H1 (cell line): Measurements from ENCODE around the gene CFDP1. TPM values are rescaled to one million over a fixed set of nuclear protein-coding genes. Genes with fewer than 3 reads are reported as not detected.

ENCODE experiments used
- CTCF ChIA-PET: fragments of 300-600 bp; sonication (Branson Sonifier 250); formaldehyde crosslinking; loops from one replicate; lab custom pipeline; 2021; ENCODE audit not compliant: partially characterized antibody; lab: Charles Lee
- POLR2A ChIA-PET: fragments of 300-600 bp; sonication (Branson Sonifier 250); formaldehyde crosslinking; loops from one replicate; lab custom pipeline; 2021; ENCODE audit warnings: inconsistent platforms; ENCODE audit not compliant: partially characterized antibody; lab: Charles Lee
- DNase-seq, 2 experiments: peaks; one replicate each; pipeline versions ENCODE4 v3.0.0 to v3.0.0-alpha.2; 2010 to 2022; ENCODE audit warnings: low spot score in 2 of 2, low read depth in 1 of 2, mixed read lengths in 1 of 2
- FAIRE-seq: peaks from 2 replicates; lab custom pipeline; 2011; peaks lifted over from hg19 to GRCh38; lab: Jason Lieb, UNC
- H2AFZ ChIP-seq: 2 replicates; pipeline ENCODE4 v1.8.1; 2012; ENCODE audit warnings: low read length, inconsistent platforms
- H2AK5ac ChIP-seq: 2 replicates; pipeline ENCODE4 v1.6.1; 2013; ENCODE audit warnings: low read depth, low read length
- H2BK120ac ChIP-seq: replicated peaks from 2 replicates; pipeline ENCODE3; 2013; ENCODE audit warnings: low read depth, low read length, inconsistent platforms
- H2BK12ac ChIP-seq: 2 replicates; pipeline ENCODE4 v1.6.1; 2013; ENCODE audit warnings: low read depth, low read length
- H2BK15ac ChIP-seq: 2 replicates; pipeline ENCODE4 v1.6.1; 2013; ENCODE audit warnings: low read length
- H2BK20ac ChIP-seq: 2 replicates; pipeline ENCODE4 v1.6.1; 2013; ENCODE audit warnings: low read length
- H2BK5ac ChIP-seq: 2 replicates; pipeline ENCODE4 v1.6.1; 2013; ENCODE audit warnings: low read depth, low read length
- H3K14ac ChIP-seq: 2 replicates; pipeline ENCODE4 v1.6.1; 2013; ENCODE audit warnings: inconsistent platforms; ENCODE audit not compliant: insufficient read length
- H3K18ac ChIP-seq: 2 replicates; pipeline ENCODE4 v1.6.1; 2013; ENCODE audit warnings: low read length; ENCODE audit errors: extremely low read depth
- H3K23ac ChIP-seq: 2 replicates; pipeline ENCODE4 v1.6.1; 2013; ENCODE audit warnings: inconsistent platforms; ENCODE audit not compliant: insufficient read length
- H3K23me2 ChIP-seq: 2 replicates; pipeline ENCODE4 v1.6.1; 2013; ENCODE audit warnings: low read depth, low read length
- H3K27ac ChIP-seq: 2 replicates; pipeline ENCODE4 v1.6.1; 2011; ENCODE audit warnings: low read depth, low read length, inconsistent platforms
- H3K27me3 ChIP-seq, 4 experiments: replicated peaks in 1 of 4; 1 replicate in 1 of 4; 2 replicates in 3 of 4; pipeline versions ENCODE4 v1.6.1 to v1.8.1; 2011 to 2013; ENCODE audit warnings: low read length in 3 of 4, mild to moderate bottlenecking in 3 of 4, inconsistent platforms in 2 of 4, mixed read lengths in 2 of 4, moderate library complexity in 1 of 4; ENCODE audit not compliant: control insufficient read depth in 3 of 4, insufficient read depth in 3 of 4; ENCODE audit errors: extremely low read depth in 1 of 4
- H3K36me3 ChIP-seq, 4 experiments: 2 replicates each; pipeline versions ENCODE4 v1.6.1 to v1.8.1; 2011 to 2013; ENCODE audit warnings: mild to moderate bottlenecking in 4 of 4, low read length in 3 of 4, moderate library complexity in 2 of 4, control low read depth in 1 of 4, inconsistent platforms in 1 of 4; ENCODE audit not compliant: insufficient read depth in 4 of 4, control insufficient read depth in 2 of 4
- H3K4ac ChIP-seq: replicated peaks from 2 replicates; pipeline ENCODE3; 2013; ENCODE audit warnings: low read length, low read depth, mixed read lengths, inconsistent platforms; ENCODE audit not compliant: insufficient read length
- H3K4me1 ChIP-seq, 4 experiments: replicated peaks in 1 of 4; 1 replicate in 1 of 4; 2 replicates in 3 of 4; pipeline versions ENCODE4 v1.6.1 to v1.8.1; 2011 to 2013; ENCODE audit warnings: low read length in 3 of 4, inconsistent platforms in 2 of 4, mixed read lengths in 1 of 4; ENCODE audit not compliant: insufficient read depth in 4 of 4, control insufficient read depth in 3 of 4
- H3K4me2 ChIP-seq, 2 experiments: 2 replicates each; pipeline versions ENCODE4 v1.6.1 to v1.8.1; 2011 to 2013; ENCODE audit warnings: low read depth in 2 of 2, low read length in 2 of 2, control low read depth in 1 of 2, inconsistent platforms in 1 of 2, mild to moderate bottlenecking in 1 of 2; ENCODE audit not compliant: insufficient read depth in 1 of 2
- H3K4me3 ChIP-seq, 4 experiments: fragments of 200-600, 300-600 bp in 1 of 4; sonication (generic), shearing (Covaris generic), sonication (Bioruptor Twin) in 1 of 4; 2 replicates each; pipeline versions ENCODE4 v1.5.1 to v1.8.1; 2011 to 2016; ENCODE audit warnings: low read length in 4 of 4, low read depth in 3 of 4, control low read depth in 2 of 4, inconsistent platforms in 2 of 4, mild to moderate bottlenecking in 2 of 4, mixed read lengths in 1 of 4, moderate library complexity in 1 of 4; ENCODE audit not compliant: insufficient read depth in 2 of 4; ENCODE audit errors: extremely low read depth in 1 of 4
- H3K56ac ChIP-seq: replicated peaks from 2 replicates; pipeline ENCODE3; 2013; ENCODE audit warnings: low read depth, mild to moderate bottlenecking, mixed read lengths, low read length, inconsistent platforms; ENCODE audit not compliant: insufficient read length
- H3K79me1 ChIP-seq: 2 replicates; pipeline ENCODE4 v1.6.1; 2013; ENCODE audit warnings: low read depth, low read length, control low read depth
- H3K79me2 ChIP-seq, 2 experiments: 2 replicates each; pipeline versions ENCODE4 v1.6.1 to v1.8.1; 2012 to 2013; ENCODE audit warnings: low read length in 2 of 2, mild to moderate bottlenecking in 2 of 2, inconsistent platforms in 1 of 2; ENCODE audit not compliant: insufficient read depth in 2 of 2, control insufficient read depth in 1 of 2
- H3K9ac ChIP-seq, 4 experiments: replicated peaks in 1 of 4; 1 replicate in 1 of 4; 2 replicates in 3 of 4; pipeline versions ENCODE4 v1.6.1 to v1.8.1; 2011 to 2013; ENCODE audit warnings: low read depth in 3 of 4, low read length in 3 of 4, control low read depth in 2 of 4, mild to moderate bottlenecking in 2 of 4, moderate library complexity in 2 of 4, inconsistent platforms in 1 of 4; ENCODE audit errors: extremely low read depth in 1 of 4
- H3K9me3 ChIP-seq, 2 experiments: 2 replicates each; pipeline versions ENCODE4 v1.6.1 to v1.8.1; 2012 to 2013; ENCODE audit warnings: mild to moderate bottlenecking in 2 of 2, moderate library complexity in 2 of 2, control low read depth in 1 of 2, inconsistent platforms in 1 of 2, low read depth in 1 of 2, low read length in 1 of 2, mixed read lengths in 1 of 2; ENCODE audit not compliant: insufficient read depth in 2 of 2
- H4K20me1 ChIP-seq, 2 experiments: replicated peaks in 1 of 2; 2 replicates each; pipeline versions ENCODE3 to v1.8.1; 2011 to 2013; ENCODE audit warnings: inconsistent platforms in 2 of 2, low read length in 2 of 2, mild to moderate bottlenecking in 1 of 2; ENCODE audit not compliant: insufficient read depth in 2 of 2, control insufficient read depth in 1 of 2
- H4K5ac ChIP-seq: 2 replicates; pipeline ENCODE4 v1.6.1; 2013; ENCODE audit warnings: low read length, low read depth, mixed read lengths, inconsistent platforms; ENCODE audit not compliant: insufficient read length
- H4K8ac ChIP-seq: 2 replicates; pipeline ENCODE4 v1.8.0; 2013; ENCODE audit warnings: mild to moderate bottlenecking, moderate library complexity, low read length, inconsistent platforms; ENCODE audit not compliant: insufficient read depth; ENCODE audit errors: extremely low read depth
- H4K91ac ChIP-seq: replicated peaks from 2 replicates; pipeline ENCODE3; 2013; ENCODE audit warnings: low read length, mixed read lengths, inconsistent platforms; ENCODE audit not compliant: insufficient read length
- FOSL1 ChIP-seq: IDR thresholded peaks from 2 replicates; pipeline ENCODE4 v1.6.1; 2011; ENCODE audit warnings: mild to moderate bottlenecking, low read depth, low read length, moderate library complexity; ENCODE audit not compliant: insufficient read depth
- JUND ChIP-seq: IDR thresholded peaks from 2 replicates; pipeline ENCODE4 v1.6.1; 2011; ENCODE audit warnings: mild to moderate bottlenecking, improper control_type of control experiment, low read length
- POU5F1 ChIP-seq: IDR thresholded peaks from 2 replicates; pipeline ENCODE4 v1.6.1; 2011; ENCODE audit warnings: low read depth, mild to moderate bottlenecking, low read length, moderate library complexity
- RAD21 ChIP-seq, 2 experiments: IDR thresholded peaks in 1 of 2; conservative IDR thresholded peaks in 1 of 2; 2 replicates each; pipeline ENCODE4 v1.6.1; 2011; ENCODE audit warnings: low read depth in 2 of 2, low read length in 2 of 2, improper control_type of control experiment in 1 of 2, inconsistent platforms in 1 of 2, mild to moderate bottlenecking in 1 of 2, moderate library complexity in 1 of 2
- SAP30 ChIP-seq: fragments of 300-600 bp; sonication (generic); IDR thresholded peaks from 2 replicates; pipeline ENCODE4 v1.7.1; 2012; ENCODE audit warnings: low read length, moderate library complexity, mild to moderate bottlenecking, inconsistent platforms; ENCODE audit not compliant: insufficient read depth, insufficient replicate concordance
- SIRT6 ChIP-seq: IDR thresholded peaks from one replicate; pipeline ENCODE4 v1.7.1; 2012; ENCODE audit warnings: low read length, inconsistent platforms
- SP2 ChIP-seq: IDR thresholded peaks from 2 replicates; pipeline ENCODE4 v1.6.1; 2012; ENCODE audit warnings: mild to moderate bottlenecking, low read length, inconsistent platforms
- YY1 ChIP-seq: IDR thresholded peaks from 2 replicates; pipeline ENCODE4 v1.6.1; 2011; ENCODE audit warnings: low read depth, mild to moderate bottlenecking, low read length
- WGBS, 2 experiments: shearing (Covaris generic) in 1 of 2; methylation state at CpG; one replicate each; pipeline versions ENCODE4 v1.1.6 to v1.1.7; 2013 to 2015; ENCODE audit warnings: low lambda C conversion rate in 2 of 2, mixed read lengths in 2 of 2, inconsistent platforms in 1 of 2, low coverage in 1 of 2, missing lambda C conversion rate in 1 of 2; ENCODE audit not compliant: insufficient replicate concordance in 2 of 2, insufficient coverage in 1 of 2, insufficient read length in 1 of 2; ENCODE audit errors: extremely low coverage in 1 of 2, missing lambda C conversion rate in 1 of 2; 5-methylcytosine and 5-hydroxymethylcytosine counted together
- polyA plus RNA-seq, 7 experiments: library from polyadenylated mRNA; depleted of rRNA in 3 of 7; stranded (reverse) in 5 of 7; unstranded in 2 of 7; fragments of >200 nt in 5 of 7; fragments of 200-250 nt in 2 of 7; gene quantifications; 1 replicate in 5 of 7; 2 replicates in 1 of 7; 4 replicates in 1 of 7; pipeline versions ENCODE4 v1.2.1 to v1.2.3, GENCODE V29; 2011 to 2013; ENCODE audit warnings: missing spikeins in 2 of 7, mixed read lengths in 2 of 7
- total RNA-seq: library from RNA; stranded (reverse); fragmentation: NEBNext Ultra II Directional; extraction: Animal tissue kit (Norgen Biotek cat#: 25700); gene quantifications from 2 replicates; pipeline ENCODE4 v1.2.1, GENCODE V29; 2021

Gene CFDP1
- total and polyA plus RNA-seq, 2 of the 8 experiments (the other 6 are each of a cell fraction or from before 2014, with no cell fraction given): 25.5 to 77.3 TPM

DNA sequence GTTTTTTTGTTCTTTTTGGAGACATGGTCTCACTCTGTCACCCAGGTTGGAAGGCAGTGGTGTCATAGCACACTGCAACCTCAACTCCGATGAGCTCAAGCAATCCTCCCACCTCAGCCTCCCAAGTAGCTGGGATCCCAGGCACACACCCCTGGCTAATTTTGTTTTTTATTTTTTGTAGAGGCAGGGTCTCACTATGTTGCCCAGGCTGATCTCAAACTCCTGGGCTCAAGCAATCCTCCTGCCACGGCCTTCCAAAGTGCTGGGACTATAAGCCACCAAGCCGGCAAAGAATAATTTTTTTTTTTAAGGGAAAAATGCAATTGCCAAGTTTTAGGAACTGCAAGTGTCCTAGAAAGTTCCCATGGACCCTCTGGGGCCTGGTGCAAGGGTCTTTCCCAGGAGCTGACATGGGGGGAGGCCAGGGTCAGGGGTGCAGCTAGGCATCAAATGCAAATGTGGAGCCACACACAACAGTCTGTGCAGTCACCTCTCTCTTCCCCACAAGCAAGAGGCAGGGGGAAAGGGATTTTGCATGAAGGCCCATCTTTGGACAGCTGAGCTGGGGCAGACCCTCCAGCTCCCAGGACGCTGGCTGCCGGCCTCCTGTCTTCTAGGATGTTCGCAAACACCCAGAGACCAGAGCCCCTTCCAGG, 161.7 kb downstream of the CFDP1 start:
- peaks cover 0 to 2% (median 0%) of the 10 kb centered on the region in 4 experiments; a peak in 1 of 7 replicates for H3K4me1 ChIP-seq
- no peak overlapping the region for H2AFZ ChIP-seq
- H2BK5ac ChIP-seq: no peak overlapping the region
- FAIRE-seq: no peak
- DNase-seq: no peak
- H3K27ac ChIP-seq: no peak overlapping the region
- no peak overlapping the region for H2BK15ac ChIP-seq
- no peak overlapping the region for H3K14ac ChIP-seq
- no peaks in the 10 kb centered on the region for H3K27me3 ChIP-seq
- CTCF ChIA-PET: interaction anchor here (0.7 to 2.9 kb wide), 5 partner anchors 17 to 90 kb away, joined by 3 to 16 read pairs (median 3); no protein-coding TSS in a partner anchor
- H3K23me2 ChIP-seq: no peaks in the 10 kb centered on the region
- no peak overlapping the region for H2AK5ac ChIP-seq
- H3K79me1 ChIP-seq: no peaks in the 10 kb centered on the region
- no peaks in the 10 kb centered on the region for H3K9me3 ChIP-seq
- no peak overlapping the region for H3K23ac ChIP-seq
- H3K9ac ChIP-seq: no peak overlapping the region
- no peak overlapping the region for H3K4me2 ChIP-seq
- H4K20me1 ChIP-seq: no peaks in the 10 kb centered on the region
- no peaks in the 10 kb centered on the region for H3K79me2 ChIP-seq
- no peak overlapping the region for H3K56ac ChIP-seq
- no peak overlapping the region for H2BK120ac ChIP-seq
- H3K4me3 ChIP-seq: no peak overlapping the region
- no peak overlapping the region for H4K5ac ChIP-seq
- POLR2A ChIA-PET: interaction anchor here (0.5 to 3.4 kb wide), 4 partner anchors 11 to 22 kb away, joined by 3 to 14 read pairs (median 4); partner anchors contain the start of gene BCAR1
- 92% methylated on average over 6 of the region's 6 CpGs; no CpG with 5 or more reads in 1 of the 2 experiments for WGBS, 2 experiments
- no peak overlapping the region for H4K91ac ChIP-seq
- no peaks in the 10 kb centered on the region for H3K36me3 ChIP-seq
- H3K18ac ChIP-seq: no peak overlapping the region
- H4K8ac ChIP-seq: no peak overlapping the region
- no peak overlapping the region for H3K4ac ChIP-seq
- H2BK20ac ChIP-seq: no peak overlapping the region
- H2BK12ac ChIP-seq: no peak overlapping the region
- TF ChIP-seq JUND: no peak
- no peak for TF ChIP-seq SAP30
- TF ChIP-seq SIRT6: no peak
- TF ChIP-seq POU5F1: no peak
- TF ChIP-seq RAD21 (IDR thresholded peaks at IDR 0.05 in 1 of 2, conservative IDR thresholded peaks at IDR 0.05 in 1 of 2; ENCODE audit: low read depth in 2 of 2, low read length in 2 of 2): no peak
- TF ChIP-seq YY1: no peak
- no peak for TF ChIP-seq FOSL1
- TF ChIP-seq SP2: no peak
